IMR-90 (cell line): ENCODE data around the gene ZNF729. TPM values are rescaled to one million over a fixed set of nuclear protein-coding genes. Genes with fewer than 3 reads are reported as not detected.

Source experiments
- ATAC-seq: fragments of 200-7000 bp; cut with Tn5 transposase; 2 replicates; pipeline ENCODE4 v1.9.1; 2020; ENCODE audit warnings: low read depth, mild to moderate bottlenecking, moderate library complexity
- BruUV-seq: library from RNA; stranded (reverse); fragments of 400-500 nt; replicated peaks from 2 replicates; lab custom pipeline; 2021; lab: Mats Ljungman, UMichigan
- CTCF ChIA-PET: fragments of 300-600 bp; formaldehyde crosslinking; extraction: SDS; loops from one replicate; lab custom pipeline; 2021; ENCODE audit warnings: antibody characterized with exemption; lab: Yijun Ruan, JAX
- POLR2A ChIA-PET: fragments of 300-600 bp; sonication (Branson Sonifier 250); formaldehyde crosslinking; loops from one replicate; lab custom pipeline; 2022; ENCODE audit warnings: antibody characterized with exemption; ENCODE audit not compliant: unreplicated experiment; lab: Charles Lee
- DNase-seq: peaks from one replicate; pipeline ENCODE4 v3.0.0; 2013
- H2AFZ ChIP-seq: replicated peaks from 2 replicates; pipeline ENCODE3; 2013; ENCODE audit warnings: low read length, mild to moderate bottlenecking; ENCODE audit not compliant: poor library complexity
- H2AK5ac ChIP-seq: 2 replicates; pipeline ENCODE4 v1.6.1; 2013; ENCODE audit warnings: low read depth, low read length, inconsistent platforms
- H2AK9ac ChIP-seq: replicated peaks from 2 replicates; pipeline ENCODE3; 2013; ENCODE audit warnings: mild to moderate bottlenecking, low read depth, low read length, moderate library complexity; ENCODE audit not compliant: poor library complexity
- H2BK120ac ChIP-seq: 2 replicates; pipeline ENCODE4 v1.6.1; 2013; ENCODE audit warnings: low read depth, low read length, inconsistent platforms
- H2BK15ac ChIP-seq: 3 replicates; pipeline ENCODE4 v1.6.1; 2013; ENCODE audit warnings: low read depth, low read length, inconsistent platforms
- H2BK20ac ChIP-seq: 2 replicates; pipeline ENCODE4 v1.6.1; 2013; ENCODE audit warnings: low read depth, mild to moderate bottlenecking, inconsistent platforms, low read length, moderate library complexity
- H2BK5ac ChIP-seq: 2 replicates; pipeline ENCODE4 v1.6.1; 2013; ENCODE audit warnings: mild to moderate bottlenecking, low read depth, low read length, inconsistent platforms; ENCODE audit not compliant: poor library complexity, severe bottlenecking
- H3K14ac ChIP-seq: replicated peaks from 2 replicates; pipeline ENCODE4 v1.6.1; 2013; ENCODE audit warnings: low read depth, low read length, inconsistent platforms
- H3K18ac ChIP-seq: 2 replicates; pipeline ENCODE4 v1.6.1; 2013; ENCODE audit warnings: low read depth, low read length, control low read depth
- H3K23ac ChIP-seq: 2 replicates; pipeline ENCODE4 v1.6.1; 2013; ENCODE audit warnings: low read depth, low read length, inconsistent platforms
- H3K27ac ChIP-seq: 2 replicates; pipeline ENCODE4 v1.5.1; 2013; ENCODE audit warnings: mild to moderate bottlenecking, control low read depth, low read length; ENCODE audit not compliant: insufficient read depth
- H3K27me3 ChIP-seq: 2 replicates; pipeline ENCODE4 v1.6.1; 2013; ENCODE audit warnings: low read length; ENCODE audit not compliant: control insufficient read depth, insufficient read depth
- H3K36me3 ChIP-seq: 2 replicates; pipeline ENCODE4 v1.6.1; 2013; ENCODE audit warnings: low read length, mixed read lengths; ENCODE audit not compliant: control insufficient read depth, insufficient read depth
- H3K4ac ChIP-seq: 2 replicates; pipeline ENCODE4 v1.6.1; 2013; ENCODE audit warnings: low read depth, low read length, inconsistent platforms
- H3K4me1 ChIP-seq: 2 replicates; pipeline ENCODE4 v1.6.1; 2013; ENCODE audit warnings: low read length, mixed read lengths; ENCODE audit not compliant: control insufficient read depth, insufficient read depth
- H3K4me2 ChIP-seq: 2 replicates; pipeline ENCODE4 v1.6.1; 2013; ENCODE audit warnings: low read depth, mild to moderate bottlenecking, control low read depth, low read length, moderate library complexity
- H3K4me3 ChIP-seq: 2 replicates; pipeline ENCODE4 v1.5.1; 2013; ENCODE audit warnings: low read depth, mild to moderate bottlenecking, control low read depth, low read length, moderate library complexity; ENCODE audit not compliant: insufficient read depth
- H3K56ac ChIP-seq: 2 replicates; pipeline ENCODE4 v1.6.1; 2013; ENCODE audit warnings: low read length, inconsistent platforms; ENCODE audit not compliant: insufficient read depth; ENCODE audit errors: extremely low read depth
- H3K79me1 ChIP-seq, 2 experiments: 2 replicates each; pipeline ENCODE4 v1.6.1; 2013; ENCODE audit warnings: low read length in 2 of 2, inconsistent platforms in 1 of 2, low read depth in 1 of 2
- H3K9ac ChIP-seq: 2 replicates; pipeline ENCODE4 v1.6.1; 2013; ENCODE audit warnings: low read depth, low read length, control low read depth
- H3K9me1 ChIP-seq: 2 replicates; pipeline ENCODE4 v1.6.1; 2013; ENCODE audit warnings: low read length, inconsistent platforms; ENCODE audit not compliant: insufficient read depth
- H3K9me3 ChIP-seq: 2 replicates; pipeline ENCODE4 v1.6.1; 2013; ENCODE audit warnings: low read length; ENCODE audit not compliant: control insufficient read depth, insufficient read depth
- H4K20me1 ChIP-seq: 2 replicates; pipeline ENCODE4 v1.6.1; 2013; ENCODE audit warnings: low read length, inconsistent platforms; ENCODE audit not compliant: insufficient read depth
- H4K5ac ChIP-seq: 2 replicates; pipeline ENCODE4 v1.6.1; 2013; ENCODE audit warnings: mild to moderate bottlenecking, low read depth, low read length, control low read depth
- H4K8ac ChIP-seq, 2 experiments: 2 replicates each; pipeline ENCODE4 v1.6.1; 2013; ENCODE audit warnings: low read depth in 2 of 2, low read length in 2 of 2, control low read depth in 1 of 2, inconsistent platforms in 1 of 2
- H4K91ac ChIP-seq: 2 replicates; pipeline ENCODE4 v1.6.1; 2013; ENCODE audit warnings: low read depth, low read length, inconsistent platforms; ENCODE audit not compliant: insufficient read depth
- CEBPB ChIP-seq: IDR thresholded peaks from 2 replicates; pipeline ENCODE4 v1.6.1; 2012; ENCODE audit warnings: low read depth, low read length, improper control_type of control experiment
- CHD1 ChIP-seq: IDR thresholded peaks from 2 replicates; pipeline ENCODE4 v1.6.1; 2012; ENCODE audit warnings: low read depth, low read length, improper control_type of control experiment
- FOS ChIP-seq: fragments of 150-350 bp; IDR thresholded peaks from 2 replicates; pipeline ENCODE4 v1.6.1; 2016; ENCODE audit warnings: low read depth, low read length
- MXI1 ChIP-seq: IDR thresholded peaks from 2 replicates; pipeline ENCODE4 v1.6.1; 2012; ENCODE audit warnings: low read depth, mild to moderate bottlenecking, low read length, moderate library complexity, borderline replicate concordance
- POLR2A ChIP-seq: IDR thresholded peaks from 2 replicates; pipeline ENCODE4 v1.6.1; 2012; ENCODE audit warnings: mild to moderate bottlenecking, low read depth, low read length
- RAD21 ChIP-seq: IDR thresholded peaks from 2 replicates; pipeline ENCODE4 v1.6.1; 2012; ENCODE audit warnings: low read length, improper control_type of control experiment
- dilution Hi-C: fragments of 300-500 bp; cut with HindIII; formaldehyde crosslinking; loops from one replicate; pipeline ENCODE4 v1.14.3; 2018; ENCODE audit warnings: low sequenced_read_pairs; ENCODE audit not compliant: unreplicated experiment
- in situ Hi-C: fragments of 300-500 bp; cut with MboI; formaldehyde crosslinking; loops from 3 replicates; pipeline ENCODE4 v1.14.3; 2019; ENCODE audit warnings: low sequenced_read_pairs, inconsistent platforms, mixed read lengths
- intact Hi-C: fragments of 100-400 bp; cut with micrococcal nuclease; formaldehyde crosslinking; loops from 2 replicates; pipeline ENCODE4 v1.10.0; 2022
- polyA plus RNA-seq, 3 experiments: library from polyadenylated mRNA; depleted of rRNA; stranded (reverse); fragments of >200 nt; gene quantifications; 2 replicates each; pipeline ENCODE4 v1.2.3, GENCODE V29; 2012; ENCODE audit warnings: low replicate concordance in 1 of 3
- total RNA-seq: library from RNA; depleted of rRNA; stranded (reverse); fragments of >200 nt; gene quantifications from 2 replicates; pipeline ENCODE4 v1.2.3, GENCODE V29; 2012
- TF ChIP-seq, protein P1 (sequence below): fragments of 150-350 bp; IDR thresholded peaks from 2 replicates; pipeline ENCODE4 v1.6.1; 2016; ENCODE audit warnings: low read depth, mild to moderate bottlenecking, low read length, moderate library complexity, borderline replicate concordance
- TF ChIP-seq, protein P2 (sequence below): fragments of 150-350 bp; IDR thresholded peaks from 2 replicates; pipeline ENCODE4 v1.6.1; 2017; ENCODE audit warnings: mild to moderate bottlenecking, antibody characterized with exemption, low read length, low read depth
- TF ChIP-seq, protein P3 (sequence below): conservative IDR thresholded peaks from 2 replicates; pipeline ENCODE4 v1.5.1; 2012; ENCODE audit warnings: mild to moderate bottlenecking, low read depth, low read length, improper control_type of control experiment

ZNF729 gene
- total and polyA plus RNA-seq, 2 of the 4 experiments (the other 2 are of a cell fraction): not detected

DNA sequence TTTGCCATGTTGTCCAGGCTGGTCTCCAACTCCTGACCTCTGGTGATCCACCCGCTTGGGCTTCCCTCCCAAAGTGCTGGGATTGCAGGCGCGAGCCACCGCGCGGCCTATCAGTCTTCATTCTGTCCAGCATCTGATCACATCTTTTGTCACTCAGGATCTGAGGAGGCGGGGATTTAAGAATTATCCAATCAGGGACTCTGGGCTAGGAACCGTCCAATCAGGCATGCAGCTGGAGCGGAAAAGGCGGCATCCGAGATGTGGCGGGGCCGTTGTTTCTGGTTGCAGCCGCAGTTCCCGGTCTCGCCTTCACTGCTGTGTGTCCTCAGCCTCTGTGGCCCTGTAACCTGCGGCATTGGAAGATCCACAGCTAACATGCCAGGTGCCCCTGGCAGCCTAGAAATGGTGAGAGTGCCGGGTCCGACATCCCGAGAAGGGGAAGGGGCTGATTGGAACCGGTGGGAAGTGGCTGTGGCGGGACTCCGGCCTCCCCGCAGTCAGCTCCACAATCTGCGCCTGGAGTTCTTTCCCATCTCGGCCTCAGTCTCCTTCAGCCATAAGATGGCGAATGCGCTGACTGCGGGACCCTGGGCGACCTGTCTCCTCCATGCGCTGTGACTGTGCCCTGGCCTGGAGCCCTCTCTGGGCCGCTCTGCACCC, at the start of gene ZNF729 (continued):
- TF ChIP-seq, protein P1, sequence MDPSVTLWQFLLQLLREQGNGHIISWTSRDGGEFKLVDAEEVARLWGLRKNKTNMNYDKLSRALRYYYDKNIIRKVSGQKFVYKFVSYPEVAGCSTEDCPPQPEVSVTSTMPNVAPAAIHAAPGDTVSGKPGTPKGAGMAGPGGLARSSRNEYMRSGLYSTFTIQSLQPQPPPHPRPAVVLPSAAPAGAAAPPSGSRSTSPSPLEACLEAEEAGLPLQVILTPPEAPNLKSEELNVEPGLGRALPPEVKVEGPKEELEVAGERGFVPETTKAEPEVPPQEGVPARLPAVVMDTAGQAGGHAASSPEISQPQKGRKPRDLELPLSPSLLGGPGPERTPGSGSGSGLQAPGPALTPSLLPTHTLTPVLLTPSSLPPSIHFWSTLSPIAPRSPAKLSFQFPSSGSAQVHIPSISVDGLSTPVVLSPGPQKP: no peak

DNA sequence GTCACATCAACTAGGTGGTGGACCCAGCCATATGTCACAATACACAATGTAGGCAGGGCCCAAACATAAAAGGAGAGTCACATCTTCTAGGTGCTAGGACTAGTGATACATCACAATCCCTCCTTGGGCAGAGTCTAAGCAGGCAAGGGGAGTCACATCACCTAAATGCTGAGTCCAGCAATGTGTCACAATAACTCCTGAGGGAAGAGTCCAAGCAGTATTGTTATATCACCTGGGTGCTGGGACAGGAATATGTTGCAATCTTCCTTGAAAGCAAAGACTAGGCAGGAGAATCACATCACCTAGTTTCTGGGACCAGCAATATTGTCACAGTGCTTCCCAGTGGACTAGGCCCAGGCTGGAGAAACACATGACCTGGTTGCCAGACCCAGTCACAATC, 29.4 kb upstream of the ZNF729 start:
- in situ Hi-C loops: no loop called here
- Histone ChIP-seq H3K79me1 (no peaks in the 10 kb centered on the region), H2BK20ac (no peak overlapping the region), H2AFZ (no peak overlapping the region), H4K8ac (no peak overlapping the region), H2BK5ac (no peak overlapping the region), H3K23ac (no peak overlapping the region), H3K36me3 (no peaks in the 10 kb centered on the region), H3K56ac (no peak overlapping the region), H3K4me1 (no peaks in the 10 kb centered on the region), H2AK5ac (no peak overlapping the region), H2BK120ac (no peak overlapping the region), H4K91ac (no peak overlapping the region), H2AK9ac (no peak overlapping the region), H4K20me1 (no peaks in the 10 kb centered on the region), H3K27me3 (no peaks in the 10 kb centered on the region), H3K4ac (no peak overlapping the region), H3K9me1 (no peaks in the 10 kb centered on the region), H3K4me3 (no peak overlapping the region), H3K9me3 (peaks cover 31% of the 10 kb centered on the region), H4K5ac (no peak overlapping the region), H3K4me2 (no peak overlapping the region), H3K18ac (no peak overlapping the region), H2BK15ac (no peak overlapping the region), H3K9ac (no peak overlapping the region), H3K14ac (no peak overlapping the region), H3K27ac (no peak overlapping the region)
- POLR2A ChIA-PET: no interaction called here
- intact Hi-C loops: no loop called here
- CTCF ChIA-PET: no interaction called here
- ATAC-seq: no peak
- TF ChIP-seq MXI1: no peak
- TF ChIP-seq CEBPB: no peak
- TF ChIP-seq, protein P2, sequence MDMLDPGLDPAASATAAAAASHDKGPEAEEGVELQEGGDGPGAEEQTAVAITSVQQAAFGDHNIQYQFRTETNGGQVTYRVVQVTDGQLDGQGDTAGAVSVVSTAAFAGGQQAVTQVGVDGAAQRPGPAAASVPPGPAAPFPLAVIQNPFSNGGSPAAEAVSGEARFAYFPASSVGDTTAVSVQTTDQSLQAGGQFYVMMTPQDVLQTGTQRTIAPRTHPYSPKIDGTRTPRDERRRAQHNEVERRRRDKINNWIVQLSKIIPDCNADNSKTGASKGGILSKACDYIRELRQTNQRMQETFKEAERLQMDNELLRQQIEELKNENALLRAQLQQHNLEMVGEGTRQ: no peak
- no peak for TF ChIP-seq RAD21
- TF ChIP-seq, protein P1: no peak
- TF ChIP-seq, protein P3, sequence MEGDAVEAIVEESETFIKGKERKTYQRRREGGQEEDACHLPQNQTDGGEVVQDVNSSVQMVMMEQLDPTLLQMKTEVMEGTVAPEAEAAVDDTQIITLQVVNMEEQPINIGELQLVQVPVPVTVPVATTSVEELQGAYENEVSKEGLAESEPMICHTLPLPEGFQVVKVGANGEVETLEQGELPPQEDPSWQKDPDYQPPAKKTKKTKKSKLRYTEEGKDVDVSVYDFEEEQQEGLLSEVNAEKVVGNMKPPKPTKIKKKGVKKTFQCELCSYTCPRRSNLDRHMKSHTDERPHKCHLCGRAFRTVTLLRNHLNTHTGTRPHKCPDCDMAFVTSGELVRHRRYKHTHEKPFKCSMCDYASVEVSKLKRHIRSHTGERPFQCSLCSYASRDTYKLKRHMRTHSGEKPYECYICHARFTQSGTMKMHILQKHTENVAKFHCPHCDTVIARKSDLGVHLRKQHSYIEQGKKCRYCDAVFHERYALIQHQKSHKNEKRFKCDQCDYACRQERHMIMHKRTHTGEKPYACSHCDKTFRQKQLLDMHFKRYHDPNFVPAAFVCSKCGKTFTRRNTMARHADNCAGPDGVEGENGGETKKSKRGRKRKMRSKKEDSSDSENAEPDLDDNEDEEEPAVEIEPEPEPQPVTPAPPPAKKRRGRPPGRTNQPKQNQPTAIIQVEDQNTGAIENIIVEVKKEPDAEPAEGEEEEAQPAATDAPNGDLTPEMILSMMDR: no peak
- no peak for TF ChIP-seq CHD1
- no peak for TF ChIP-seq FOS
- TF ChIP-seq POLR2A: no peak
- BruUV-seq: no TSS peak
- no peak for DNase-seq
- dilution Hi-C loops: no loop called here
